HG02678 (cell line): Measurements from ENCODE around the gene PRDM16.

Experiments used
- ATAC-seq: cut with Tn5 transposase; IDR thresholded peaks from one replicate; pipeline ENCODE4 v1.9.1; 2021; ENCODE audit warnings: mild to moderate bottlenecking, moderate library complexity; ENCODE audit not compliant: unreplicated experiment

The PRDM16 gene

GRCh38 chr1:3417934-3418333 is 348.9 kb downstream of the PRDM16 start:
- no peak for ATAC-seq

- ATAC-seq: no peak
Measured at GRCh38 chr1:3418600-3418999, 349.6 kb downstream of the PRDM16 start.

GRCh38 chr1:3419415-3420204 is 350.6 kb downstream of the PRDM16 start:
- no peak for ATAC-seq

- ATAC-seq: no peak
Measured at GRCh38 chr1:3420218-3420951, 351.4 kb downstream of the PRDM16 start.

- ATAC-seq: no peak
Measured at GRCh38 chr1:3422638-3423037, 353.6 kb downstream of the PRDM16 start.

GRCh38 chr1:3423245-3423829 is 354.3 kb downstream of the PRDM16 start:
- no peak for ATAC-seq

GRCh38 chr1:3423896-3424611 is 355.1 kb downstream of the PRDM16 start:
- no peak for ATAC-seq

GRCh38 chr1:3425486-3426215 is 356.6 kb downstream of the PRDM16 start:
- ATAC-seq: no peak

GRCh38 chr1:3426956-3427535 is 358.0 kb downstream of the PRDM16 start:
- no peak for ATAC-seq

- no peak for ATAC-seq
Measured at GRCh38 chr1:3427711-3428704, 359.0 kb downstream of the PRDM16 start.

- ATAC-seq: no peak
Measured at GRCh38 chr1:3428899-3429298, 359.9 kb downstream of the PRDM16 start.

GRCh38 chr1:3429320-3429719 is 360.3 kb downstream of the PRDM16 start:
- no peak for ATAC-seq

GRCh38 chr1:3429766-3430165 is 360.8 kb downstream of the PRDM16 start:
- no peak for ATAC-seq

- ATAC-seq: no peak
Measured at GRCh38 chr1:3430406-3430805, 361.4 kb downstream of the PRDM16 start.

- no peak for ATAC-seq
Measured at GRCh38 chr1:3430820-3431219, 361.8 kb downstream of the PRDM16 start.

GRCh38 chr1:3431266-3431665 is 362.3 kb downstream of the PRDM16 start:
- no peak for ATAC-seq

- no peak for ATAC-seq
Measured at GRCh38 chr1:3431686-3432085, 362.7 kb downstream of the PRDM16 start.

GRCh38 chr1:3432306-3432705 is 363.3 kb downstream of the PRDM16 start:
- ATAC-seq: no peak

- ATAC-seq: no peak
Measured at GRCh38 chr1:3433076-3433475, 364.1 kb downstream of the PRDM16 start.
